CD14-positive monocyte (primary cell): ENCODE measurements around the gene ANKRD20A1. TPM values are rescaled to one million over a fixed set of nuclear protein-coding genes. Genes with fewer than 3 reads are reported as not detected.
"Not testable (repeated sequence)": the region's sequence is repeated elsewhere in the genome, so short reads cannot be mapped to it uniquely, and the experiment has no call there.

ENCODE experiments used
- DNase-seq, 3 donors: peaks; one replicate each; pipeline ENCODE4 v3.0.0-alpha.2; 2011 to 2022
- H2AFZ ChIP-seq: 2 replicates; pipeline ENCODE4 v1.6.0; 2012; ENCODE audit warnings: mild to moderate bottlenecking, low read depth, low read length, inconsistent platforms; ENCODE audit not compliant: insufficient read depth, poor library complexity, severe bottlenecking
- H3K27ac ChIP-seq, 2 donors: 1 replicate in 1 of 2; 2 replicates in 1 of 2; pipeline ENCODE4 v1.5.1; 2012 to 2013; ENCODE audit warnings: low read length in 2 of 2, control low read depth in 1 of 2, inconsistent platforms in 1 of 2, low read depth in 1 of 2, mild to moderate bottlenecking in 1 of 2
- H3K27me3 ChIP-seq, 2 donors: one replicate each; pipeline versions ENCODE4 v1.6.0 to v1.6.1; 2011 to 2013; ENCODE audit warnings: low read length in 2 of 2; ENCODE audit not compliant: control insufficient read depth in 2 of 2, insufficient read depth in 2 of 2
- H3K36me3 ChIP-seq, 2 donors: replicated peaks in 1 of 2; 1 replicate in 1 of 2; 2 replicates in 1 of 2; pipeline versions ENCODE4 v1.5.1 to v1.6.1; 2012 to 2013; ENCODE audit warnings: low read length in 2 of 2, control low read depth in 1 of 2, inconsistent platforms in 1 of 2, mild to moderate bottlenecking in 1 of 2; ENCODE audit not compliant: insufficient read depth in 2 of 2, control insufficient read depth in 1 of 2
- H3K4me1 ChIP-seq, 2 donors: 1 replicate in 1 of 2; 2 replicates in 1 of 2; pipeline versions ENCODE4 v1.5.1 to v1.6.1; 2012 to 2013; ENCODE audit warnings: low read length in 2 of 2, control low read depth in 1 of 2, inconsistent platforms in 1 of 2, mild to moderate bottlenecking in 1 of 2, moderate library complexity in 1 of 2; ENCODE audit not compliant: insufficient read depth in 2 of 2, control insufficient read depth in 1 of 2
- H3K4me2 ChIP-seq: replicated peaks from 2 replicates; pipeline ENCODE3; 2012; ENCODE audit warnings: low read length, moderate library complexity, mild to moderate bottlenecking; ENCODE audit not compliant: poor library complexity, severe bottlenecking; ENCODE audit errors: extremely low read depth
- H3K4me3 ChIP-seq, 3 experiments: fragments of 200-600 bp in 1 of 3; sonication (generic) in 1 of 3; replicated peaks in 1 of 3; 1 replicate in 2 of 3; 2 replicates in 1 of 3; pipeline ENCODE4 v1.5.1; 2011 to 2013; ENCODE audit warnings: low read length in 3 of 3, mild to moderate bottlenecking in 3 of 3, control low read depth in 2 of 3, low read depth in 2 of 3, inconsistent platforms in 1 of 3, moderate library complexity in 1 of 3
- H3K79me2 ChIP-seq: 2 replicates; pipeline ENCODE4 v1.6.0; 2012; ENCODE audit warnings: mild to moderate bottlenecking, control low read depth, inconsistent platforms, low read length, moderate library complexity; ENCODE audit not compliant: insufficient read depth
- H3K9ac ChIP-seq: 2 replicates; pipeline ENCODE4 v1.6.0; 2017; ENCODE audit warnings: low read length, mild to moderate bottlenecking; ENCODE audit not compliant: insufficient read depth, poor library complexity, severe bottlenecking
- H3K9me3 ChIP-seq, 2 donors: replicated peaks in 1 of 2; 1 replicate in 1 of 2; 2 replicates in 1 of 2; pipeline versions ENCODE4 v1.5.1 to v1.6.1; 2012 to 2013; ENCODE audit warnings: low read length in 2 of 2, control low read depth in 1 of 2; ENCODE audit not compliant: control insufficient read depth in 1 of 2, insufficient read depth in 1 of 2
- H4K20me1 ChIP-seq: 2 replicates; pipeline ENCODE4 v1.6.0; 2012; ENCODE audit warnings: mild to moderate bottlenecking, low read length, control low read depth, moderate library complexity; ENCODE audit not compliant: insufficient read depth
- H3K27ac Mint-ChIP-seq, 7 donors: one replicate each; pipeline ENCODE4 v1.8.0; 2020; ENCODE audit warnings: mild to moderate bottlenecking in 7 of 7, mixed read lengths in 7 of 7, moderate library complexity in 6 of 7, inconsistent platforms in 2 of 7
- H3K27me3 Mint-ChIP-seq, 3 donors: one replicate each; pipeline ENCODE4 v1.8.0; 2021 to 2022; ENCODE audit warnings: low read depth in 3 of 3, mild to moderate bottlenecking in 3 of 3, mixed read lengths in 3 of 3, moderate library complexity in 3 of 3, inconsistent platforms in 1 of 3
- H3K36me3 Mint-ChIP-seq, 2 donors: one replicate each; pipeline ENCODE4 v1.8.0; 2020; ENCODE audit warnings: mixed read lengths in 2 of 2, inconsistent platforms in 1 of 2, mild to moderate bottlenecking in 1 of 2
- H3K4me1 Mint-ChIP-seq: one replicate; pipeline ENCODE4 v1.8.0; 2020; ENCODE audit warnings: mild to moderate bottlenecking, mixed read lengths
- H3K4me3 Mint-ChIP-seq, 2 donors: one replicate each; pipeline ENCODE4 v1.8.0; 2020; ENCODE audit warnings: mild to moderate bottlenecking in 2 of 2, mixed read lengths in 2 of 2, moderate library complexity in 1 of 2
- H3K9me3 Mint-ChIP-seq, 7 donors: one replicate each; pipeline ENCODE4 v1.8.0; 2020 to 2022; ENCODE audit warnings: mixed read lengths in 7 of 7, mild to moderate bottlenecking in 6 of 7, moderate library complexity in 6 of 7, inconsistent platforms in 2 of 7
- WGBS: methylation state at CpG from one replicate; pipeline ENCODE4 v1.1.5; 2013; ENCODE audit warnings: missing lambda C conversion rate; ENCODE audit not compliant: insufficient coverage; 5-methylcytosine and 5-hydroxymethylcytosine counted together
- intact Hi-C, 2 donors: fragments of 100-400 bp; cut with micrococcal nuclease; formaldehyde crosslinking; loops; one replicate each; pipeline versions ENCODE4 v1.15.0 to v1.15.1; 2023
- polyA minus RNA-seq: library from RNA; depleted of rRNA, polyadenylated mRNA; stranded (reverse); fragments of >200 nt; gene quantifications from 2 replicates; pipeline ENCODE4 v1.2.3, GENCODE V29; 2012
- polyA plus RNA-seq, 3 donors: library from polyadenylated mRNA; depleted of rRNA in 1 of 3; unstranded in 2 of 3; stranded (reverse) in 1 of 3; fragments of 300-500 nt in 2 of 3; fragments of >200 nt in 1 of 3; fragmentation: Illumina TruSeq in 2 of 3; gene quantifications; 1 replicate in 2 of 3; 2 replicates in 1 of 3; pipeline ENCODE4 v1.2.3, GENCODE V29; 2012 to 2021
- small RNA-seq: library from RNA; depleted of rRNA; stranded (forward); fragments of <200 nt; gene quantifications from one replicate; pipeline ENCODE3, GENCODE V24; 2012; ENCODE audit warnings: low read depth; ENCODE audit not compliant: insufficient read length
- total RNA-seq, 12 experiments: library from RNA in 1 of 12; stranded (reverse) in 1 of 12; fragments of 120-200 nt in 1 of 12; gene quantifications; one replicate each; pipeline ENCODE4 v1.2.4 and lab custom pipeline; 2013 to 2026; ENCODE audit warnings: mixed read lengths in 6 of 12, inconsistent platforms in 1 of 12

Gene ANKRD20A1
- total RNA-seq (2013): not detected
- polyA plus RNA-seq (not detected), polyA minus RNA-seq (not detected in 2 replicates), total RNA-seq (lab: John Stamatoyannopoulos, UW) (0 to 1.1 (median 0) reads per million in 11 experiments)

DNA sequence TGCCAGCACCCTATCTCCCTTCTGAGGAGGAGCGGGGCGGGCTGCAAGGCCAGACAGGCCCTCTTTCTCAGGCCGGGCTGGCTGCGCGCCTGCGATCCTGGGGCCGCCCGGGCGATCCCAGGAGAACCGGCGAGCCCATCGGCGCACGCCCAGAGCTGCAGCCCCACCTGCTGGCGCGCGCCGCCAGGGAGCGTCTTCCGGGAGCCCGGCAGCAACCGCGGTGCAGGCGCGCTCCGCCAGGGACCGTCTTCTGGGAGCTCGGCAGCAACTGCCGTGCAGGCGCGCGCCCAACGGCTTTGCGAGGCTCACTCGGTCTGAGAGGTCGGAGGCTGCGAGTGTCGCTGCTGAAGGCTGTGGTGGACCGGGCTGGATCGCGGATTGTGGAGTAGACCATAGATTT, at the start of gene ANKRD20A1:
Gene ANKRD20A1, plus strand, starts transcription at position 61 of the 400 bp plus-strand sequence. CDS start 496 bp downstream, outside the sequence.
- not testable (repeated sequence) for DNase-seq

DNA sequence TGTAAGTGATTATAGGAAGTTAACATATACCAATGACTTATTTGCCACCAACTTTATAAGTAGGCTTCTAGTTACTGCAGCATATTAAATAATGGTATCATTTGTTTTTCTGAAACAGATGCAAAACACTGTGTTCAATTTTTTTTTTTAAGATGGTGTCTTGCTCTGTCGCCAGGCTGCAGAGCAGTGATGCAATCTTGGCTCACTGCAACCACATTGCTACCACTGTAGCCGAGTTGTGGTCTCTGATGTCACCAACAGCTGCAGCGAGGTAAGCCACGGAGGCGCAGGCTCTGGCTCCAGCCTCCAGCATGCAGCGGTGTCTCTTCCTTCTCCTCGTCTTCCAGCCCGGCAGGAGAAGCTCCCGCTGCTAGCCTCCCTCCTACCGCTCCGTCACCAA, 26.6 kb upstream of the ANKRD20A1 start:
- WGBS: no CpG with 5 or more reads among the region's 11 CpGs

More for the DNA sequence above, at the start of gene ANKRD20A1:
- H3K4me1 ChIP-seq, H3K9me3 Mint-ChIP-seq, H3K4me3 ChIP-seq, H3K27me3 Mint-ChIP-seq, H2AFZ ChIP-seq, H4K20me1 ChIP-seq, H3K9ac ChIP-seq, H3K79me2 ChIP-seq, H3K36me3 ChIP-seq, H3K4me1 Mint-ChIP-seq, H3K4me2 ChIP-seq, H3K27ac Mint-ChIP-seq, intact Hi-C loops, H3K36me3 Mint-ChIP-seq, H3K27me3 ChIP-seq, H3K9me3 ChIP-seq, H3K27ac ChIP-seq: not testable (repeated sequence)
- no CpG with 5 or more reads among the region's 41 CpGs for WGBS
- H3K4me3 Mint-ChIP-seq: peak within 1 kb of the TSS in 1 of 2 donors; percentile 79

More for the DNA sequence above, 26.6 kb upstream of the ANKRD20A1 start:
- H3K27me3 ChIP-seq, H3K4me3 ChIP-seq, intact Hi-C loops, H3K27ac ChIP-seq, H4K20me1 ChIP-seq, H3K4me1 ChIP-seq, H3K36me3 Mint-ChIP-seq, H3K27ac Mint-ChIP-seq, H3K79me2 ChIP-seq, H3K9ac ChIP-seq, H2AFZ ChIP-seq, H3K4me1 Mint-ChIP-seq, H3K9me3 ChIP-seq, H3K36me3 ChIP-seq, H3K4me3 Mint-ChIP-seq, H3K27me3 Mint-ChIP-seq, DNase-seq, H3K4me2 ChIP-seq, H3K9me3 Mint-ChIP-seq: not testable (repeated sequence)

Small RNAs within 50 kb of the gene (small RNA-seq; reads per million reads assigned to genes)
- gene RNU6-368P: not detected
